ENCODE data around the gene LRRC4. TPM values are rescaled to one million over a fixed set of nuclear protein-coding genes. Genes with fewer than 3 reads are reported as not detected.

The LRRC4 gene
- total RNA-seq, 1 experiment from 2014 or later: 10.4 TPM

- Mint-ChIP-seq H3K27me3 (ENCODE audit: low read depth) (no peaks in the 10 kb centered on the region; the same call in 1 of the 2 replicates), H3K27ac (0 out of 7 replicates have a peak overlapping the region, but pooled peaks of 1 of the 3 experiments have one; percentile 36), H3K36me3 (ENCODE audit: insufficient read depth in 1 of 3, low read depth in 3 of 3) (peaks cover 3 to 12% (median 8%) of the 10 kb centered on the region in 3 experiments; a peak in 5 of 7 replicates), H3K4me3 (no peak overlapping the region; a peak in 1 of 5 replicates), H3K9me3 (no peaks in the 10 kb centered on the region), H3K4me1 (peaks cover 8 to 9% of the 10 kb centered on the region in 2 experiments; a peak in 2 of 4 replicates)
- Histone ChIP-seq H4K20me1 (ENCODE audit: control insufficient read depth, insufficient read depth, insufficient read length) (no peaks in the 10 kb centered on the region), H3T11ph (ENCODE audit: low read length) (no peak overlapping the region), H3K56ac (ENCODE audit: insufficient read length, low read depth, low read length) (no peak overlapping the region), H3K4me2 (ENCODE audit: insufficient read depth, insufficient read length, low read length) (no peak overlapping the region), H2BK5ac (ENCODE audit: insufficient read length, low read length) (no peak overlapping the region), H3K14ac (ENCODE audit: insufficient read depth, low read length) (no peak overlapping the region), H4K5ac (ENCODE audit: insufficient read length, low read depth, low read length) (no peak overlapping the region), H3K79me1 (ENCODE audit: insufficient read depth, low read depth, low read length, poor library complexity, severe bottlenecking) (no peaks in the 10 kb centered on the region), H3K9me3 (ENCODE audit: control insufficient read depth, low read depth, low read length) (no peaks in the 10 kb centered on the region), H3K23ac (ENCODE audit: insufficient read length, low read depth, low read length) (no peak overlapping the region), H4K91ac (ENCODE audit: insufficient read length, low read depth, low read length) (no peak overlapping the region), H4K8ac (replicated peaks; ENCODE audit: insufficient read length, low read depth, low read length) (no peak overlapping the region), H3K27ac (ENCODE audit: insufficient read length, low read depth, low read length) (no peak overlapping the region), H2BK20ac (ENCODE audit: low read depth, low read length, poor library complexity, severe bottlenecking) (no peak overlapping the region), H2BK120ac (ENCODE audit: low read depth, low read length, poor library complexity, severe bottlenecking) (no peak overlapping the region), H2AK5ac (ENCODE audit: insufficient read length, low read length) (no peak overlapping the region), H3K9ac (ENCODE audit: extremely low read depth, insufficient read length, low read length) (no peak overlapping the region), H3K4ac (ENCODE audit: low read depth, low read length) (no peak overlapping the region), H3K23me2 (ENCODE audit: insufficient read length, low read depth, low read length, poor library complexity, severe bottlenecking) (no peaks in the 10 kb centered on the region), H2BK12ac (ENCODE audit: insufficient read length, low read depth, low read length) (no peak overlapping the region), H3K18ac (ENCODE audit: insufficient read length, low read depth, low read length) (no peak overlapping the region), H3K4me1 (ENCODE audit: insufficient read depth, low read length) (no peaks in the 10 kb centered on the region; the same call in 1 of the 2 replicates), H3K27me3 (ENCODE audit: insufficient read depth, low read length) (no peaks in the 10 kb centered on the region), H2BK15ac (ENCODE audit: low read depth, low read length) (no peak overlapping the region), H3K79me2 (ENCODE audit: insufficient read depth, low read length) (no peaks in the 10 kb centered on the region), H2AFZ (ENCODE audit: low read length) (no peak overlapping the region)
- no peak for TF ChIP-seq CTCF (conservative IDR thresholded peaks at IDR 0.05)
- no CpG with 5 or more reads among the region's 12 CpGs for WGBS (ENCODE audit: extremely low coverage, insufficient read length, low lambda C conversion rate)
- no peak for DNase-seq
Measured at GRCh38 chr7:128075242-128076095, 44.2 kb upstream of the LRRC4 start.
